ENCODE data around the gene CCDC92.
"Not testable (repeated sequence)": the region's sequence is repeated elsewhere in the genome, so short reads cannot be mapped to it uniquely, and the experiment has no call there.

CCDC92 gene

DNA sequence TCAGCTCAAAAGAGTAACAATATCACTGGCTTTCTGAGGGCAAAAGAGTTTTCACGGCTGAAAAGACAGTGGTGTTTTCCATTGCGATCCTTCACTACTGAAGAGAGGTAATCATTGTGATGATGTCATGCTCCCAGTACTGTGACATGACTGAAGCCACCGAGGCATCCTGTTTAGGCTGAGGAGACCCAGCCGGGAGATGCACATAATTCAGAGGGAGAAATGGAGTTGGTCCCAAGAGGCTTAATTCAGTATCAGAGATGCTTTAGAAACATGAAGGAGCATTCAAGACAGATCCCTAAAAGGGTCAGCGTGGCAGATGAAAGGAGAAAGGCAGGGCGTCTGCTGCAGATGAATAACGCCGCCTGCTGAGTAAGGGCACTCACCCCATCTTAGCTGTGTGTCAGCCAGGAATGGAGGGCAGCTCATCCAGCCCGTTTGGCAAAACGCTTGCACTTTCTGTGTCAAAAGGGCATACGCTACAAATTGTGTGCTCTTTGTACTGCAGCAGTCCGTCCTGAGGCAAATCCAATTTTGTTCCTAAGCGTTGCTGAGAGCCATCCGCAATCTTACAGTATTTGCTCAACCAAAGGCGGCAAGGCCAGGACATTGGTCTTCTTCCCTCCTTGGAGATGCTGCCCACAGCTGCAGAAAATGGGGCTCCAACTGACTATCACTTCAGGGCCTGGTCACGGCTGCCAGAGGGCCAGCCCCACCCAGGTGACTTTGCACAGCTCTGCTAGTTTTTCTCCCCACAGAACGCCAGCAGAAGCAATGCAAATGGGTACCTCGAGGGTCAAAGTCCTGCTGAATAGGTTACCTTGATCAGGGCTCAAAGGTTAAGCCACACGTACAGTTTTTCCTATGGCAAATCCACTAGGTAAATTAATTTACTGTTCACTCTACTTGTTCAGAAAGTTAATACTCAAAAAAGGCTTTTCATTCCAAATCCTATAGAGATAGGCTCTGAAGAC is 23.5 kb downstream of the CCDC92 start:
- no peak for DNase-seq

DNA sequence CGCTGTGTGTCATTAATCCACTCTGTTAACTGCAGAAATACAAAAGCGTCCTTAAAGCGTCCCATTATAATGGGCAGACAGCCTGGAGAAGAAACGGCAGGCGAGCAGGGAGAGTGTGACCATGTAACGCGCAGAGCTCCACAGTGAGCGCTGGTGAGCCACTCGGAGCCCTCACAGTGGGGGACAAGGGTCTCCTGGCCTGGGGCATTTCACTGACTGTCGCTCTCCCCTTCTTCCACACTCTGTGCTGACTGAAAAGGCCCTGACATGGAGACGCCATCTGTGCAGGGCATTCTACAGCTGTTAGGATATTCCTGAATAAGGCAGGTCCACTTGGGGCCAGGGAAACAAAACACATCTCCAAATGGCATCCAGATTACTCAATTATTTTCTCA is 24.2 kb downstream of the CCDC92 start:
- DNase-seq = no peak

DNA sequence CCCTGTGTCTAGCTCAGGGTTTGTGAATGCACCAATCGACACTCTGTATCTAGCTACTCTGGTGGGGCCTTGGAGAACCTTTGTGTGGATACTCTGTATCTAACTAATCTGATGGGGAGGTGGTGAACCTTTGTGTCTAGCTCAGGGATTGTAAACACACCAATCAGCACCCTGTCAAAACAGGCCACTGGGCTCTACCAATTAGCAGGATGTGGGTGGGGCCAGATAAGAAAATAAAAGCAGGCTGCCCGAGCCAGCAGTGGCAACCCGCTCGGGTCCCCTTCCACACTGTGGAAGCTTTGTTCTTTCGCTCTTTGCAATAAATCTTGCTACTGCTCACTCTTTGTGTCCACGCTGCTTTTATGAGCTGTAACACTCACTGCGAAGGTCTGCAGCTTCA is 25.1 kb downstream of the CCDC92 start:
- DNase-seq = not testable (repeated sequence)

DNA sequence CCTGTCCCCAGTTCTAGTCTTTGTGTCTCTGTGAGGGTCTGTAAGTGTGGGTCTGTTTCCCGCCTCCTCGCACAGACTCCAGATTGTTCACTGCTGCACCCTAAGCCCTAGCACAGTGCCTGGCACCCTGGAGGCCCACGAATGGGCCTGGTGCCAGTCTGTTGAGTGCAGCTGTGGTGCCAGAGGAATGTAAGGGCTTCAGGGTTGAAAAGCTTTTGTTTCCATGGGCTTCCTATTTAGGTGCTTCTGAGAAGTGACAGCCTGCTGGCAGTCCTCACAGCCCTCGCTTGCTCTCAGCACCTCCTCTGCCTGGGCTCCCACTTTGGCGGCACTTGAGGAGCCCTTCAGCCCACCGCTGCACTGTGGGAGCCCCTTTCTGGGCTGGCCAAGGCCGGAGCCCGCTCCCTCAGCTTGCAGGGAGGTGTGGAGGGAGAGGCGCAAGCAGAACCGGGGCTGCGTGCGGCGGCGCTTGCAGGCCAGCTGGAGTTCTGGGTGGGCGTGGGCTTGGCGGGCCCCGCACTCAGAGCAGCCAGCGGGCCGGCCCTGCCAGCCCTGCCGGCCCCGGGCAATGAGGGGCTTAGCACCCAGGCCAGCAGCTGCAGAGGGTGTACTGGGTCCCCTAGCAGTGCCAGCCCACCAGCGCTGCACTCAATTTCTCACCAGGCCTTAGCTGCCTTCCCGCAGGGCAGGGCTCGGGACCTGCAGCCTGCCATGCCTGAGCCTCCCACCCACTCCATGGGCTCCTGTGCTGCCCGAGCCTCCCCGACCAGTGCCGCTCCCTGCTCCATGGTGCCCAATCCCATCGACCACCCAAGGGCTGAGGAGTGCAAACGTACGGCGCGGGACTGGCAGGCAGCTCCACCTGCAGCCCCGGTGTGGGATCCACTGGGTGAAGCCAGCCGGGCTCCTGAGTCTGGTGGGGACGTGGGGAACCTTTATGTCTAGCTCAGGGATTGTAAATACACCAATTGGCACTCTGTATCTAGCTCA is 25.8 kb downstream of the CCDC92 start:
- DNase-seq = not testable (repeated sequence)

DNA sequence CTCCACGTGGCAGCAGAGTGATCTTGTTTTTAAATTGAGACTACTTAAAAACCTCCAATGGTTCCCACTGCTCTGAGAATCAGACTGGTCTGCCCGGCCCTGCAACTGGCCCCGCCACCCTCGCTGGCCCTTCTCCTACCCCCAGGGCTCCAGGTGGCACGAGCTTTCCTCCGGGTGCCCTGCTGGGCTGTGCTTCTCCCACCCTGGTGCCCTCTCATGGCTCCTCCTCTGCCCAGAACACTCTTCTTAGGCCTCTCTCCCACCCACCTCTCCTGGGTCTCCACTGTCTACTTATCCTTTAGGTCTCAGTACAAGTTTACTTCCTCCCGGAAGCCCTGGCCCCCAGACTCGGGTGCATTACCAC is 26.5 kb downstream of the CCDC92 start:
- no peak for DNase-seq

DNA sequence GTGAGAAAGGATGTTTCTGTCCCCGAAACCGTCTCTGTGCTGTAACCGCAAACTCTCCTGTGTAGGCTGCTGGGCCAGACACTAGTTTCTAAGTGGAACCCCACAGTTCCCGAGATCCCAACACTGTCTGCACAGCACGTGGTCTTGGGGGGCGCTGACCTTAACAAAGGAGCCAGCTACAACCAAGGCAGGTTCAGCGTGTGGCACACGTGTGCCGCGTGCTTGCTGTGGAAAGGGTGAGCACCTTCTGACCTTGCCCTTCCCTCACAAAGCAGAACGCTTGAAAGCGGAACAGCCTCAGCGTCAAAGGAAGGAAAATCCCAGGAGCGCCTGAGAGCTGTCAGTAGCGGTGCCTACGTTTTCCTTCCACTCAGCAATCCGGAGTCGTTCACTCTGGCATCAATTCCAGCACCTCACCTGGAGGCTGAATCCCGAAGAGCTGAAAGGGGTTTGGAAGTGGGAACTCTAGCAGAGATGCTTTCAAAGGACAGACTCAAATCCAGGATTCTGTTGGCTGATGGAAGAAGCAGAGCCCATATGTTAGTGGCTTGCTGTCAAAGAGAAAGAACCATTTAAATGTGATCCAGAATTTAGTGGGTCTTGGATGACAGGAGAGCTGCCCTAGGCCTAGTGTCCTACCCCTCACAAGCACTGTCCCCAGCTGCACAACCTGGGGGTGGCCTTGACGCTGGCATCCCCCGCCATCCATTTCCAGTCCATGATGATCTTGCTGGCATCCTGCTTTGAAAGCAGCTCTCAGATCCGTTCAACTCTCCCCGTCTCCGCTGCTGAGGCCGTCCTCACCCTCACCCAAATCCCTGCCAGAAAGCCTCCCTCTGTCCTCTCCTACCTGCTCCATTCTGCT is 27.1 kb downstream of the CCDC92 start:
- DNase-seq = no peak

DNA sequence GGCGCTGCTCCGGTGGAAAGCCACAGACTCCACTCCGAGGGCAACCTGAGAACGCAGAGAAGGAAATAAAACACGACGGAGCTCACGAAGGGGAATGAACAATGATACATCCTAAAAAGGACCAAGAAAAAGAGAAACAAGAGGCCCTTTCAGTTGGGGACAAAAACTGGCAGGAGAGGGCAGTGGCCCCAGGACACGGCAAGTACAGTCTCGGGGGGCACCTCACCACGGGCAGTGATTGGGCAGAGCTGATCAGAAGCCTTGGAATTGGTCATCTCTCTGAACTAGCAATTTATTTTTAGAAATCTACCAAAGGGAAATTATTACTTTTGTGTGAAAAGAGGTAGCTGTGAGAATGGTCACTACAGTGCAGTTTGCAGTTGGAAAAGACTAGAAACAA is 27.9 kb downstream of the CCDC92 start:
- DNase-seq = no peak

DNA sequence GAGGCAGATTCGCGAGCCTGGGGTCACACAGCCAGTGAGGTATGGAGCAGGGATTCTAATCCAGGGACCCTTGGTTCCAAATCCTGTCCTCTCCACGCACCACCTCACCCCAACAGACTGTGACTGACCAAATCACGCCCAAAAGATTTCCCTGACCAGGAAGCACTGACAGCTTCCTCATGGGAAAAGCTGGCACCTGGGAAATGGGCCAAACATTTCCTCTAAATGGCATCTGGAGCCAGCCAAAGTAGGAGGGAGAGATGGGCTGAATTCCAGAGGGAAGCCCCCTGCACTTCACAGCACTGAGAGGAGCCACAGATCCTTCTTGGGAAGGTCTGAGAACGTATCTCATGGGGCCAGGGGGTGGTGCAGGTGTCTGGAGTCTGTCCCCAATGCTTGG is 28.8 kb downstream of the CCDC92 start:
- no peak for DNase-seq

DNA sequence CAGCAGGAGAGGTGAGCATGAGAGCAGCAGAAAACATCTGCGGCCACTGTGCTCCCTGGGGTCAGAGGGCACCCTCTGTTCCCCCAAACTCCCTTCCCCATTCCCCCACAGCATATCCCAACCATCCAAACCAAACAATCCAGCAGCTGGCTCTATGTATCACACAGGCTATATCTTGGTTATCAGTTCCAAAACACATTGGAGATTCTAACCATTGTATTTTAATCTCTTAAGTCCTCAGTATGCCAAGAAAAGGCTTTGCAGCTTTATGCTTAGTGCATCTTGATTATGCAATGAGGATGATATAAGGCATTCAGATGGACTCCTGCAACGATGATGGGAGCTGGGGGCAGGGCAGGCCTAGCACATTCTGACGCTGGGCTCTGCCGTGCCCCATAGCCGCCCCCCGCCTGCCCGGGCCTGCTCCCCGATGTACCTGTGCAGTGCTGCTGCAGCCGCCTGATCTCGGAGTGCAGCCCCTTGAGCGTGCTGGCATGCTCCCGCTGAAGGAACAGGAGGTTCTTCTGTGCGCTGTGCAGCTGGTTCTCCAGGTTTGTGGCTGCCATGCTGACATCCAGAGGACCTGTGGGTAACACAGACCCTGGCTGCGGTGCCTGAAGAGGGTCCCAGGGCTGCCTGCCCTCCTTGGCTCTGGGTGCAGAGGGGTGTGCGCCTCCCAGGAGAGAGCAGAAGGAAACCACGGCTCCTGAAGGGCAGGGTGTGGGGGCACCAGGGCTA is 29.6 kb downstream of the CCDC92 start:
- DNase-seq = no peak

DNA sequence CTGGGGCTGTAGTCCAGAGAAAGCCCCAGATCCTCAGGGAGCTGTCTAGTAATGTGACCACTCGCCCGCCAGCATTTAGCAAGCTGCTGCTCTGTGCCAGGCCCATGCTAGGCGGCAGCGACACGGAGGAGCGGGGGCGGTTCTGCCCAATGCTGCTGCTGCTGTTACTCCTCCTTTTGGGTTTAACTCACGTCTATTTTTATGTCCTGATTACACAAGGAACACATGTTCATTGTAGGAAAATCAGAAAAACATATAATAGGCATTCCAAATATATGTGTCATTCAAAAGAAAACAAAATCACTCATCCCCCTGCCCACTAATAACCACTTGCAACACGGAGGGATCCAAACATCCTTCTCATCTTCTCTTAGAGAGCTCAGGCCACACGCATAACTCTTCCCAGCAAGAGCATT is 30.4 kb downstream of the CCDC92 start:
- no peak for DNase-seq

DNA sequence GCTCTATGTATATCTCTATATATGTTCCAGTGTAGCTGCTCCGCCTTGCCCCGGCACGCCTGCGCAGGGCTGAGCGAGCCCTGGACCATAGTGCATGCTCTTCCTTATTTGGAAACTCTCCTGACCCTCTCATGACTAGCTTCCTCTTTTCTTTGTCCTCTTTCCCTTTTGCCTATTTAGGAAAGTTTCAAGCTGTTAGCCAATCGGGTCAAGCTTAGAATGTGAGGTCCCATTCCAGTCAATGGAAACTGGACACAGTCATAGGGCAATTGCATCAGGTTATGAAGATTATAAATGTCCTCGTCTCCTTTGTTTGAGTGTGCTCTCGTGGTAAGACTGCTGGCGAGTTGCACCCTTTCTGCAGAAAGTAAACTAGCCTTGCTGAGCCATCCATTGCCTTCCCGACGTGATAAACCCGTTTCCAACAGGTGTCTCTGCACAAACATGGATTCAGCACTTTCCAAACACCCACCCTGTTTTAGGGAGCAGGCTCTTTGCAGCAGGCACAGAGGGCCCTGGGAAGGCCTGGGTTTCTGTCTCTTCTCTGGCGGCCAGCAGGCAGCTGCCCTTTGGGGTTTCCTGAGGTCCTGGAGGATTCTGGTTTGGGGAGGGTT is 30.9 kb downstream of the CCDC92 start:
- no peak for DNase-seq

DNA sequence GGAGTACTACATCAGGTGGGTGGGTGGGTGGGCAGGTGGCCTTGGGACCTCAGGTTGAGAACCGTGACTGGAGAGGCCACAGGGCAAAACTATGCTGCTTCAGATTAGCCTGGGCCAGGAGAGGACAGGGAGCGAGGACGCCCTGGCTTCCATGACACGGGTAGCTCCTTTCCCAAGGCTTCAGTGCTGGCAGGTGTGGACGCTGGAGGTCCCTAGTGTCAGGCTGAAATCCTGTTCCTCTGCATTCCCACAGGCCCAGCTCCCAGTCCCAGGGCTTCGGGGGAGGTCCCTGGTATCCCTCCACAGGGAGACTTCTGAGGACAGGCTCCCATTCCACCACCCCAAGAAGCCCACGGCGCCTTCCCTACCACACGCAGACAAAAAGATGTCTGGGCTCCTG is 31.6 kb downstream of the CCDC92 start:
- DNase-seq = no peak

DNA sequence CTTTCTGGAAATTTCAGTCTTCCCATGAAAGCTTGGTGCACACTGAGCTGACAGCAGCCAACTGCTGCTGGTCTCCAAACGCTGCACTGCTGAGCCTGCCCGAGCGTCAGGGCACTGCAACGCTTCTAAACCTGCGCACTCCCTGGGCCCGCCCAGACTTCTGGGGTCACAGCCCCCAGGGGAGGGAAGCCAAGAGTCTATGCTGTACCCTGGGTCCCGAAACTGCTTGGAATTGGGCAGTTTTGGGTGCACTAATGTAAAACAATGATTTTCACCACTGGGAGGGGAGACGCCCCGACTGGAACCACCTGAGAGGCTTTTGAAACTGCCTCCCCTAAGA is 32.0 kb downstream of the CCDC92 start:
- DNase-seq = no peak

DNA sequence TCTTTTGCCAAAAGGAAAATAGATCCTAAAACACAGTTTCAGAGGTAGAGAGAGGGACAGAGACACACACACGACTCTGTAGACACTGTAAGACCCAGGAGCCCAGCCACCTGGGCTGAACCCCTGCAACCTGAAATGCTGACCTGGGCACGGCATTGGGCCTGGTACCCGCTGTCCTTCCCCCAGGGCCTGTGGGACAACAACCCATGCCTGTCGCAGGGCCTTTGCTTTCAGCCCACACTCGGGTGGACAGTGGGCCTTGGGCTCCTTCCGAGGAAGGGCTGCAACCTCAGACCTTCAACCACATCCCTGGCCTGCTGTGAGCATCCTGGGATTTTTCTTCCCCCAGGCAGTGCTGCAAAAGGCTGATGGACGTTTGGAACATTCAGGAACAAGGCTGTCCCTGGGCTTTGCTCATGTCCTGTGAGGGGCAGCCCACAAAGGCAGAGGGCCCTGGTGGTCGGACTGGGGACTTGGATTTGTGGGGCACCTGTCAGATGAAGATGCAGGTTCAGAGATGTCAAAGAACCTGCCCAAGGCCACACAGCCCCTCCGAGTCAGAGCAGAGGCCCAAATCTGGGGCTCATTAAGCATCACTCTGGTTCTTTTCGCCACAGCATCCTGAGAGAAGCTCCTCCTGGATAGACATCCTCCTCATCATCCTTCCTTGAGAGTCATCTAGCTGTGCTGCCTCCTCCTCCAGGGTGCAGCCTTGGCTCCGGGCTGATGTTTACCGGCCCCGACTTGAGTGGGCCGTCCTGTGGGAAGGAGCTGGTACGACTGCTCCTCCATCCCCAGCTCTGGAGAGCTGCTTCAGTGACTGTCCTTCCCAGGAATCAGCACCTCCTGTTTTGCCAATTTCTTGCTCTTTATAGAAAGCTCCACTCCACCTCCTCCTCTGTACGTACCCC is 32.7 kb downstream of the CCDC92 start:
- no peak for DNase-seq

DNA sequence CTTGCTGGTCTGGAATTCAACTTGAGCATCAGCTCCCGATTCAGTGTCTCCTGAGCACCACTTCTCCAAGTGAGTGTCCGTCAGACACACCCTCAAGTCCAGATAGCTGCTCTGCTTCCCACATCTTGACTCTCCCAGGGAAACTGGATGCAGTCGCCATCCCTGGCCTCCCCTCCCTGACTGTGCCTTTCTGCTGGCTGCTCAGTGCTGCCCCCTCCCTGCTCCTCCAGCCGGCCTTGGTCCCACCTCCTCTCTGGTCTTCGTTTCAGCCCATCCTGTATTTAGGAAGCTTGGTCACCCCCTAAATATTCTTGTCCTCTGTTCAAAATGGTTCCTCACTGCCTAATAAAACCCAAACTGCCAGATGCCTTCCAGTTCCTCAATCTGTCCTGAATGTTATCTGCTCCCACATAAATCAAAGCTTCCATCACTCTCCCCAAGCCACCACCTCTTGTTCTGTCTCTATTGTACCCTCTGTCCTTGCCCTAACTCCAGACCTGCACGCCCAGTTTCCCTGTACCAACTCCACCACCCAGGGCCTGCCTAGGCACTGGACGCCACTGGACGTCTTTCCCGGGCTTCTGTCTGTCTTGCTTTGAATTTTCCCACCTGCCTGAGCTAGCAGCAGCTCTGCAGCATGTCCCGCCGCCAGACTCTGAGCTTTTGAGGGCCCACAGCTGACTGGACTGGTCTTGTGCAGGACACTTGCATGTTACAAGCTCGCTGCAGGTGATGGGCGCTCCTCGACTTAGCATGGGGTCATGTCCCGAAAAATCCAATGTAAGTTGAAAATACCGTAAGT is 33.8 kb downstream of the CCDC92 start:
- no peak for DNase-seq

DNA sequence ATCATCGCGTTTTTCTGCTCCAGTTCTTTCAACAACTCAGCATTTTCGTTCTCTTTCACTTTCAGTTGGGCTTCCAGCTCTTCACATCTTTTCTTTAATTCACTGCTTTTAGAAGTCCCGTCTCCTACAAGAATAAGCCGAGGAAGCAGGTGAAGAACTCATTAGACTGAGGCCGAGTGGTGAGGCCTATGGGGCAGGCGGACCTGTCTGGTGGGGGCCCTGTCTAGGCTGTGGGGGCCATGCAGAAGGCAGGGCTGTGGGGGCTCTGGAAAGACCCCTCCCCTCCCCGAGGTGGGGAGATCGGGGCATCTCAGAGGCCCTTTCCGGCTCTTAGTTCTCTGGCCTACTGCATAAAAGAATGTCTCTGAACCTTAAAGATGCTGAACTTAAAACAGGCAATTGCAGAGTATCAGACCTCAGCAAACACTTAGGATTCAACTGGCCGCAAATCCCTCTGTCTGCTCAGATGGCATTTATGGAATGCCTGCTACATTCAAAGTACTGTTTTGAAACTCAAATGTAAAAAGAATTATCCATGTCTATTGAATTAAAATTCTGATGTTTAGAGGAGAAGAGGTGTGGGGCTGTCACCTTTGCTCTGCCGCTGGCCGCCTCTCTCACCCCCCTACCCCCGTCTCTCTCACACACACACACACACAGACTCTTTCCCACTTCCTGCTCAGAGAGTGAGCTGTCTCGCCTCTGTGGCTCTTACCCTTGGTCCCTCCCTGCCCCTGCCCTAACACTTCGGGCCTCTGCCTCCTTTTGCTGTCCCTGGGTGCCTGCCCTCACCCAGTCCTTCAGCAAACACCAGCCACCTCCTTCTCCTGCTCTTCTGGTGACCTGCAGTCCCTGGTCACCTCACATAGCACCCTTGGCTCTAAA is 34.7 kb downstream of the CCDC92 start:
- peak in 4 of 6 experiments; percentile 2 to 61 (median 45) for DNase-seq

DNA sequence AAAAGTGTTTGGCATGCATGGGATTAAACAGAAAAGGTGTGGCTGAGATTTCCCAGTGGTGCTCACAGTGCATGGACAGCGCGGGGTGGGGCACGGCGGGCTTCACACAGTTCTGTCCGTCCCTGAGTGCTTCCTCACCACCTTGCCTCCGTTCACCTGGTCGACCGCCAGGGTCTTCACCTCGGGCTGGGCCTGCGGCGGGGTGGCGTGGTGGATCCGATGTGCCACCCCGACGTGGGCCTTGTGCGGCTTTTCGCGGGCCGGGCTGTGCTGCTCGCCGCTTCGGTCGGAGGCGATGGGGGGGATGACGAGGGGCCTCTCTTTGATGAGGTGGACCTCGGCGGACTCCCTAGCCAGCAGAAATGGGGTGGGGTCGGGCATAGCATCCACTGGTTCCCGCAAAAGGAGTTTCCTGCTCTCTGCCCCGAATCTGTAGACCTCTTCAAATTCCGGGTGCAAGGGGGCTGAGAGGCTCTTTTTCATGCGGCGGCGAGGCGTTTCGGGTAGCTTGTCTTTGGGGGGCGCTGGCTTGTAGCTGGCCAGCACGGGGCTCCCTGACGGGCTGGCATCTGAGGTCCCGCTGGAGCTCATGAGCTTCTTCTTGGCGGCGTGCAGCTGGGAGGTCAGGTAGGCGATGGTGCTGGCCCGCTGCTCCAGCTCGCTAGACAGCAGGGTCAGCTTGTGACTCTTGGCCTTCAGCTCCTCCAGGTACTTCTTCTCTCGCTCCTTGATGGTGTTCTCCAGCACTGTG is 35.5 kb downstream of the CCDC92 start:
- no peak for DNase-seq

DNA sequence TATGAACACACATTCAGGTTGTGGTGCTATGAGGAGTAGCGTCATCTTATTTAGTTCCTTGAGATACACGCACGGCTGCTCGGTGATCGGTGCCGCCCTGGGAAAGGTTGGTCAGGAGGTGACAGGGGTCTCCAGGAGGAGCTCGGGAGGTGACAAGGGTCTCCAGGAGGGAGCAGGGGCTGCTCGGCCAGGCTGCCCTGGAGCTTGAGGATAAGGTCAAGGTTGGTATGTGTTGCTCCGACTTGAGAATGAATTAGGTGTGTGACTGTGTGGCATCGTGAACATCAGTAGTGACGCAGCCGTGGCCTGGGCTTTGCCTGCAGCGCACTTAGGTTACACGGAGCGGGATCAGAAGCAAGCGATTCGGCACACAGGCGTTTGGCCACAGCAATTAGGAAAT is 36.2 kb downstream of the CCDC92 start:
- DNase-seq = no peak
